GM19467 (cell line): ENCODE data around the gene DPF3.

Source experiments
- ATAC-seq: cut with Tn5 transposase; IDR thresholded peaks from one replicate; pipeline ENCODE4 v1.9.1; 2021; ENCODE audit warnings: mild to moderate bottlenecking, moderate library complexity; ENCODE audit not compliant: unreplicated experiment

Gene DPF3

DNA sequence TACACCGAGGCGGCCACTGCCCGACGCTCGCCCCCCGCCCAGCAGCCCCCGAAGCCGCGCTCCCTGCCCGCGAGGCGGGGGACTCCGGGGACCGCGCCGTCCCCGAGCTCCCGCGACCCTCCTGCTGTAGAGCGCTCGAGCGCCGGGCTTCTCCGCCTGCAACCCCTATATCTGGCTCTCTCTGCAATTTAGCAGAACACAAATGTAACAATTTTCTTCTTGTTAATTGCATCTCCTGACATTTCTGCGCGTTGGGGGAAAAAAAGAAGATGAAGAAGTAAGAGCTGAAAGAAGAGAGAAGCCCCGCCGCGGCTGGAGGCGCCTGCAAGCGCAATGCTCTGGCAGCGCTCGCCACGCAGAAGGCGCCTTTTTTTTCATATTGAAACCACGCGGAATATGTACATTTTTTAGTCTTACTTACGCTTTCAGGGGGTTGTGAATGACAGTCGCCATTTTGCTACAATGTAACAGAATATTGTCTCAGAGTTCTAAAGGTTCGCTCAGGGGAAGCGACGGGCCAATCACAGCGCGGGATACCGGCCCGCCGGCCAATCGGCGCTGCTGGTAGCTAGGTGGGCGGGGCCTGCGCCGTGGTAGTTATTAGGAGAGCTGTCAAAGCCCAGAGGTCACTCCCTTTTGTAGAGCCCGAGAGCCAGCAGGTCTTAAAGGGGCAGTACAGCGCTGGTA, at the start of gene DPF3:
Gene DPF3 (minus strand): TSS at position 466 of the 687 bp plus-strand sequence. CDS start 13 bp downstream, at position 453.
- peak; percentile 97 for ATAC-seq

GRCh38 chr14:72942934-72943333, 49.0 kb upstream of the DPF3 start:
- ATAC-seq, result no peak

- ATAC-seq, result no peak
Observed at GRCh38 chr14:72941286-72941985, 47.5 kb upstream of the DPF3 start.

- ATAC-seq, result no peak
Observed at GRCh38 chr14:72939630-72940029, 45.7 kb upstream of the DPF3 start.

DNA sequence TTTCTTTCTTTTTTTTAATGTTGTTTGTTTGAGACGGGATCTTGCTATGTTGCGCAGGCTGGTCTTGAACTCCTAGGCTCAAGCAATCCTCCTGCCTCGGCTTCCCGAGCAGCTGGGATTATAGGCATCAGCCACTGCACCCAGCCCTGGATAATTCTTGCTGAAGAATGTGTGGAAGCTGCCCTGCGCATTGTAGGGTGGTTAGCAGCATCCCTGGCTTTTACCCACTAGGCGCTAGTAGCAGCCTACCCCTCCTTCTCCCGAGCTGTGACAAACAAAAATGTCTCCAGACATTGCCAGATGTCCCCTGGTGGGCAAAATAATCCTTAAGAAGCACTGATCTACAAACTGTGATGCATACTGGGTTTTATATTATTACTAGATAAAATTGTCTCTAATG, 39.0 kb upstream of the DPF3 start:
- no peak for ATAC-seq

DNA sequence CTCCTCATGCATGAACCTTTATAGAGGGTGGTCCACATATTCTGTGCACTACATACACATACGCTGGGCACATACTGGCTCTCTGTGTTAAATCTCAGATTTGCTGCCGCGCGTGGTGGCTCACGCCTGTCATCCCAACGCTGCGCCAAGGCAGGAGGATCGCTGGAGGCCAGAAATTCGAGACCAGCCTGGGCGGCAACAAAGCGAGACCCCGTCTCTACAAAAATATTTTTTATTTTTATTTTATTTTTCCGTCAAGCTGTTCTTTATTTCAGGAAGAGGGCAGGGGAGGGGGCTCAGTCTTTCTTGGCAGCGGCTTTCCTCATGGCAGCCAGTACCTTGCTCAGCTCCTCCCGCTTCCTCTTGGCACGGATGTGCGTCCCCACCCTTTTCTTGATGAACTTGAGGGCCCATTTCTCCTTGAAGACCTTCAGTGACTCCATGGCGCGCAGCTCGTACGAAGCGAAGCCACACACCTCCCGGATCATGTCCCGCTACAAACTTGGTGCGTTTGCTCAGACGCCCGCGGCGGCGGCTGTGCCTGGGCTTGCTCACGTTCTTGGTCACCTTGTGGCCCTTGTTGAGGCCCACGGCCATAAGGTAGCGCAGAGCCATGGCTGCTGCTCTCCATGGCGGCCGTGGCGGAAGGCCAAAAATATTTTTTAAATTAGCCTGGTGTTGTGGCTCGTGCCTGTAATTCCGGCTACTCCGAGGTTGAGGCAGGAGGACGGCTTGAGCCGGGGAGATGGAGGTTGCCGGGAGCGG, 35.6 kb upstream of the DPF3 start:
- ATAC-seq, result no peak

DNA sequence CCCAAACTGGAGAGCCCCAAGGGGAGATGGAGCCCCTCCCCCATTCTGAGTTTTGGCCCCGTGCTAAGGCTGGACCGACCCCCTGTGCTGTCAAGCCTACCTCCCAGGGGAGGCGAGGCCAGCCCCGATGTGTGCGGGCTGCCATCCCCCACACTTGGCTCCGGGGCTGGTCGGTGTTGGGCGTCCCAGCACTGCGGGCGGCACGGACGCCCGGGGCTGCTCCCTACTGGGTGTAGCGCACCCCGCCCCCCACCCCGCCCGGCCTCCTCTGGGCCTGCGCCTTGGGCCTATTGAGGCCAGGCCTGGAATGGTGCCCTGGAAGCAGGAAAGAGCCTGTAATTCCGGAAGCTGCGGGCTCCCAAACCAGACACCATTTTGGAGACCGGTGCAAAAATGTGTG, 35.0 kb upstream of the DPF3 start:
- ATAC-seq, result no peak

GRCh38 chr14:72926292-72927028, 32.6 kb upstream of the DPF3 start, which contains the start of gene DCAF4:
Gene DCAF4 (plus strand): TSS chr14:72926464. CDS start chr14:72937979, 11,515 bp downstream.
- ATAC-seq, result peak; percentile 98

- peak; percentile 12 for ATAC-seq
Observed at GRCh38 chr14:72925815-72926291, 32.0 kb upstream of the DPF3 start.

DNA sequence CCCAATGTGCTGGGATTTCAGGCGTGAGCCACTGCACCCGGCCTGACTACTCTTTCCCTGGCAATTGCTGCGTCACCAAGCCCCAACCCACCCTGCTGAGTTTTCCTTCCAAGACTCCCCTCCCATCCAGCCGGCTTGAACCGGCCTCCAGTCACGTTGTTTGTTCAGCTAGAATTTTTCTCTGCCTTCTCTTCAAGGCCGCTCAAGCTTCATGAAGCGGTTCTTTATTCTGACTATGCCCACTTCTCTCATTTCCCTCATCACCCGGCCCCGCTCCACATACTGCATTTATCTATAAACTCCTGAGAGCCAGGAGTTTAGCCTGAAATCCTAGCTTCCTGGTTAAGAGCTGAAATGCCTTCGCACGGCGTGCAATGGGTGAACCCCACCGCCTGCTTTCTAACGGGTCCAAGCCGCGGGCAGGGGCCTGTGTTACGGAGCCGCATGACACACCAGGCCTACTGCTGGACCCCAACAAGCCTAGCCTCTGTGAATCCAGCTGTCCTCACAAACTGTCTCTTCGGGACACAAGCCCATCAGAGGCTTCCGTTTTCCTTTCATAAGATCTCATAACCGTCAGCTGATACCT, 31.4 kb upstream of the DPF3 start:
- no peak for ATAC-seq

DNA sequence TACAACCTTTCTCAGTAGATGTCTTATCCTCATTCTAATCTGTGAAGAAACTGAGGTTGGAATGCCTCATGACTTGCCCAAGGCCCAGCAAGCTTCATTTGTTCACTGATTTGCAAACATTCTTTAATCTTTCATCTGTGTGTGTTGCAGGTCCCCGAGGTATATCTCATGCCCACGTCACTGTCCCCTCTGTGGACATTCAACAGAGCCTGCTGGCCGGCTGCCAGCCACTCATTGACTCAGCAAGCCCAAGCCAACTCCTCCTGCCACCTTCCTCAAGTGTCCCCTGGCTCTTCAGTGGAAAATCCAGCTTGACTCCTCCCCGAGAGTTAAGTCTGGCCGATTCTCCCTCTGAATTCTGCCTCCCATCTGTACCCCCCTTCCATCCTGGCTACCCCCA, 30.4 kb upstream of the DPF3 start:
- no peak for ATAC-seq

DNA sequence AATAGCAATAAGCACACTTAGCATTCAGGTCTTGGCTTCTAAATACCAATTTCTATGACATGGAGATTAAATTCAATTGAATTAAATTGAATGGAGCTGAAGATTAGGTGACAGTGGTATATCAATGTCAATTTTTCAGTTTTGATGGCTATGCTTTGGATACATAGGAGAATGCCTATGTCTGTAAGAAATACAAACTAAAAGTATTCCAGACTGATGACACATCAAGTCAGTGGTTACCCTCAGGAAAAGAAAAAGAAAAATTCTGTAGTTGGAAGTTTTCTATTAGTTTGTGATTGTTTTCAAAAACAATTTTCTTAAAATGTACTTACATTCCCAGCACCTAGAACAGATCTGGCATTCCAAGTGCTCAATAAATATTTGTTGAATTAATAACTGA, 27.5 kb upstream of the DPF3 start:
- no peak for ATAC-seq

- no peak for ATAC-seq
Observed at GRCh38 chr14:72920008-72920407, 26.1 kb upstream of the DPF3 start.

- ATAC-seq, result no peak
Observed at GRCh38 chr14:72917094-72917802, 23.3 kb upstream of the DPF3 start.

- ATAC-seq, result no peak
Observed at GRCh38 chr14:72916174-72916573, 22.3 kb upstream of the DPF3 start.

DNA sequence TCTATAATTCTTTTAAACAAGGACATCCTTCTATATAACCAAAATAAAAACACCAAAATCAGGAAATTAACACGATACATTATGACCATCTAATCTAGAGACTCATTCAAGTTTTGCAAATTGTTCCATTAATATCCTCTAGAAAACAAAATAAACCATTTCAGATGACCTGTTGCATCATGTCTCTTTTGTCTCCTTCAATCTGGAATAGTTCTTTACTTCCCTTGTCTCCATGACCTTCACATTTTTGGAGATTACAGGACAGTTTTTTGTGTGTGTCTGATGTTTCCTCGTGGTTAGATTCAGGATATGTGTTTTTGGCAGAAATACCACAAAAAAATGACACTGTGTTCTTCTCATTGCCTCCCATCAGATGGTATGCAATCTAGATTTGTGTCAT, 19.9 kb upstream of the DPF3 start:
- ATAC-seq, result no peak

DNA sequence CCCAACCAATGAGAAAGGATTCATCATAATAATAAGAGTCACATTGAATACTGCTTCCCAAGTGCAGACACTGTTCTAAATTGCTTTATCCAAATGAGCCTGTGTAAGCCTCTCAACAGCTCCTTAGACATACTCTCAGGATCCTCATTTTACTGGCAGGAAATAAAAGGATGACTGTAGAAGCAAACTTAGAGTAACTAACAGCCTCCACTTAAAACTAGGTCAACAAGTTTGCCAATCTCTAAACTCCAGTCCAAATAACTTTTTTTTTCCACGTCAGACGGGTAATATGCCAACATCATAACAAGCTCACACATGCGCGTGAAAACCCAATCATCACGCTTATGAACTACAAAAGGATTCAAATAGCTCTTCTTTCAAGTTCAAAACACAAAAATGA, 15.3 kb upstream of the DPF3 start:
- no peak for ATAC-seq

- no peak for ATAC-seq
Observed at GRCh38 chr14:72907886-72908285, 14.0 kb upstream of the DPF3 start.

GRCh38 chr14:72906879-72907278, 13.0 kb upstream of the DPF3 start:
- ATAC-seq, result no peak

DNA sequence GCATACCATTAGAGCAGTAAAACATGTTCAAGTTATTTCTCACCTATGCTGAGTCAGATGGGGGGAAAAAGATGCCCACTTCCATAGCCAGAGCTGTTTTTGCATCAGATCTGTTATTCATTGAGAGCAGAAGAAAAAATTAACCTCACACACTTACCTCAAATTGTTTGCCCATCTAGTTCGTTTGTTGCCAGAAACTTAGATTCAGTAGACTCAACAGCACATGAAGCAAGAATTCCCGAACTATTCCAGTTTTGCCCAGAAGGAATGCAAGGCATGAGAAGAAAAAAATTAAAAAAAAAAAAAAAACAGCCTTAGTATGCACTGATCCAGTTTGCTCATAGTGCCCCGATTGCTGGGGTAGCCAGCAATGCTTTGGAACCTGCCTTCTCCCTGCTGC, 12.4 kb upstream of the DPF3 start:
- ATAC-seq, result no peak
